OCI-LY7 (cell line): ENCODE measurements around the gene BRIP1.

Experiments
- CTCF ChIP-seq: fragments of 200-600 bp; sonication (generic); conservative IDR thresholded peaks from 2 replicates; pipeline ENCODE4 v1.5.1; 2014; ENCODE audit warnings: mild to moderate bottlenecking, antibody characterized with exemption, low read length, moderate library complexity, mixed read lengths
- EZH2phosphoT487 ChIP-seq: fragments of 200-600 bp; sonication (generic); IDR thresholded peaks from 2 replicates; pipeline ENCODE4 v1.6.1; 2018; ENCODE audit warnings: low read depth, borderline replicate concordance, mild to moderate bottlenecking, mixed run types, antibody characterized with exemption, low read length, moderate library complexity, mixed read lengths

DNA sequence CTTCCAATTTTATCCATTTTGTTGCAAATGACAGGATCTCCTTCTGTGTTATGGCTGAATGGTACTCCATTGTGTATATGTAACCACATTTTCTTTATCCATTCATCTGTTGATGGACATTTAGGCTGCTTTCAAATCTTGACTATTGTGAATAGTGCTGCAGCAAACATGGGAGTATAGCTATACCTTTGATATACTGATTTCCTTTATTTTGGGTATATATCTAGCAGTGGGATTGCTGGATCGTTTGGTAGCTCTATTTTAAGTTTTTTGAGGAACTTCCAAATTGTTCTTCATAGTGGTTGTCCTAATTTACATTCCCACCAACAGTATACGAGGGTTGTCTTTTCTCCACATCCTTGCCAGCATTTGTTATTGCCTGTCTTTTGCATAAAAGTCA lies 67.8 kb downstream of the BRIP1 start:
- no peak for TF ChIP-seq CTCF
- TF ChIP-seq EZH2phosphoT487 = no peak
